Measurements from ENCODE around the gene GLIPR2. TPM values are rescaled to one million over a fixed set of nuclear protein-coding genes. Genes with fewer than 3 reads are reported as not detected.

Gene GLIPR2
- polyA plus RNA-seq, 1 of the 3 experiments (the other 2 are of a cell fraction), result 38.3 TPM

GRCh38 chr9:36121971-36122370, 14.6 kb upstream of the GLIPR2 start:
- Histone ChIP-seq H3K9me3 (no peaks in the 10 kb centered on the region), H2AFZ (ENCODE audit: low read depth) (no peak overlapping the region), H3K4me3 (ENCODE audit: low read depth in 2 of 2, low read length in 1 of 2) (no peak overlapping the region), H3F3A (replicated peaks; ENCODE audit: insufficient read depth) (peaks cover 9% of the 10 kb centered on the region), H3K9me2 (no peaks in the 10 kb centered on the region), H3K27me3 (ENCODE audit: insufficient read depth) (no peaks in the 10 kb centered on the region), H3K4me2 (no peak overlapping the region), H3K4me1 (ENCODE audit: control insufficient read depth in 1 of 2, insufficient read depth in 2 of 2, low read depth in 1 of 2, low read length in 1 of 2) (no peaks in the 10 kb centered on the region; a peak in 1 of 4 replicates), H3K27ac (ENCODE audit: low read depth in 2 of 2, low read length in 1 of 2) (no peak overlapping the region), H3K9ac (no peak overlapping the region), H4K20me1 (ENCODE audit: insufficient read depth) (no peaks in the 10 kb centered on the region), H3K36me3 (replicated peaks in 1 of 2; ENCODE audit: control insufficient read depth in 1 of 2, insufficient read depth in 2 of 2, low read length in 1 of 2) (peaks cover 34 to 49% of the 10 kb centered on the region in 2 experiments), H3K79me2 (ENCODE audit: insufficient read depth) (no peaks in the 10 kb centered on the region)
- no peak for DNase-seq
- CTCF ChIA-PET, result interaction anchor here (1.4 to 11.7 kb wide), 2 partner anchors 20 to 45 kb away, joined by 4 to 76 read pairs; no protein-coding TSS in a partner anchor
- WGBS (ENCODE audit: low lambda C conversion rate), result 95% methylated on average over 7 of the region's 7 CpGs
- TF ChIP-seq SMC3 (IDR thresholded peaks at IDR 0.05; ENCODE audit: low read depth, low read length) (no peak), USF2 (IDR thresholded peaks at IDR 0.05; ENCODE audit: borderline replicate concordance, low read depth, low read length) (no peak), RXRA (IDR thresholded peaks at IDR 0.05; ENCODE audit: borderline replicate concordance, low read depth) (no peak), MEF2A (IDR thresholded peaks at IDR 0.05; ENCODE audit: borderline replicate concordance, low read depth) (no peak), FOSL2 (IDR thresholded peaks at IDR 0.05; ENCODE audit: borderline replicate concordance, low read depth) (no peak), GABPA (IDR thresholded peaks at IDR 0.05; ENCODE audit: low read depth) (no peak), NRF1 (IDR thresholded peaks at IDR 0.05; ENCODE audit: low read depth, low read length) (no peak), MAX (IDR thresholded peaks at IDR 0.05; ENCODE audit: low read depth) (no peak), REST (IDR thresholded peaks at IDR 0.05; ENCODE audit: low read depth, low read length) (no peak), YY1 (IDR thresholded peaks at IDR 0.05; ENCODE audit: low read depth) (no peak), CTCF (IDR thresholded peaks at IDR 0.05) (no peak), POLR2AphosphoS5 (IDR thresholded peaks at IDR 0.05; ENCODE audit: low read depth, low read length) (no peak), FOXJ3 (CRISPR knock-in tag; IDR thresholded peaks at IDR 0.05) (no peak), NFIC (IDR thresholded peaks at IDR 0.05; ENCODE audit: borderline replicate concordance) (no peak), RAD21 (IDR thresholded peaks at IDR 0.05; ENCODE audit: low read length) (no peak), TEAD4 (IDR thresholded peaks at IDR 0.05; ENCODE audit: borderline replicate concordance, insufficient read depth) (no peak), EZH2phosphoT487 (IDR thresholded peaks at IDR 0.05; ENCODE audit: borderline replicate concordance, low read depth) (no peak)
- POLR2A ChIA-PET, result no interaction called here

Measured in SK-N-SH (cell line).